B cell (primary cell): Measurements from ENCODE around the gene FOXO3.

Source experiments
- EZH2 ChIP-seq: IDR thresholded peaks from 2 replicates; pipeline ENCODE4 v1.6.1; 2012; ENCODE audit warnings: borderline replicate concordance, low read depth, mild to moderate bottlenecking, moderate library complexity, low read length; ENCODE audit not compliant: insufficient read depth, poor library complexity, severe bottlenecking
- TF ChIP-seq, protein P1 (sequence below): fragments of 200-600 bp; IDR thresholded peaks from one replicate; pipeline ENCODE4 v1.8.0; 2022; ENCODE audit warnings: antibody characterized with exemption, mild to moderate bottlenecking

DNA sequence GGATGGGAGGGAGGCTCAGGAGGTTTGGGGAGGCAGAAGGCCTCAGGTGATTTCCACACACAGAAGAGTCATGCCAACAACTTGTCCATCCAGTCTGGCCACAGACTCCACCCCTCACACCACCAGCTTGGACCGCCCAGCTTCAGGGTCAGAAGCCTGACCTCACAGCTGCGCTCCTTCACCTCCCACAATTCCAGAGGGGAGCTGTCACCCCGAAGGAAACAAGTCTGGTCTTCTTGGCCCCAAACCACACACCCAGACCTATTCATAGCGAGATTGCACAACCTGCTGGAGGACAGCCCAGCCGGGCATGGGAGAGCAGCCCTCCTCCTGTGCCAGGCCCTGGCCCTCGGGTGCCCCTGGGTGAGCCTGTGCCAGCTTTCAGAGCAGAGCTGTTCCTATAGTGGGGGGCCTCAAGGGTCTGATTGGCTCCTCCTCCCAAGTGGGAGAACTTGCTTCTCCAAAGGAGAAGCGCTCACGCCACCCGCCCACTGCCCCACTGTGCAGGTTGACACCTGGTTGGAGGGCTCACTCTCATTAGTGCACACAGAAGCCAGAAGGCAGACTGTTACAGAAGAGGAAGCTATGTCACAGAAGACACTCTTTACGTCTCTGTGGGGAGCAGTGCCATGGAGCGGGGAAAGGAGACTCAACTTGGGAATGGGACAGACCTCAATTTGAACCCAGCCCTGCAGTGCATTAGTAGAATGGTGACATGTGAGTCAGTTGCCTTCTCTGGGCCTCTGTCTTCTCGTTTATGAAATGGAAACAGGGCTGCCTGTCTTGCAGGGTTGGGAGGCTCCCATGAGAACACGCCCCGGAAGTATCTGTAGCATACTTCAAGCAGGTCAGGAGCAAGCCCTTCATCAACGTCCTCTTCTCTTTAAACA is 128.8 kb downstream of the FOXO3 start:
- TF ChIP-seq, protein P1, sequence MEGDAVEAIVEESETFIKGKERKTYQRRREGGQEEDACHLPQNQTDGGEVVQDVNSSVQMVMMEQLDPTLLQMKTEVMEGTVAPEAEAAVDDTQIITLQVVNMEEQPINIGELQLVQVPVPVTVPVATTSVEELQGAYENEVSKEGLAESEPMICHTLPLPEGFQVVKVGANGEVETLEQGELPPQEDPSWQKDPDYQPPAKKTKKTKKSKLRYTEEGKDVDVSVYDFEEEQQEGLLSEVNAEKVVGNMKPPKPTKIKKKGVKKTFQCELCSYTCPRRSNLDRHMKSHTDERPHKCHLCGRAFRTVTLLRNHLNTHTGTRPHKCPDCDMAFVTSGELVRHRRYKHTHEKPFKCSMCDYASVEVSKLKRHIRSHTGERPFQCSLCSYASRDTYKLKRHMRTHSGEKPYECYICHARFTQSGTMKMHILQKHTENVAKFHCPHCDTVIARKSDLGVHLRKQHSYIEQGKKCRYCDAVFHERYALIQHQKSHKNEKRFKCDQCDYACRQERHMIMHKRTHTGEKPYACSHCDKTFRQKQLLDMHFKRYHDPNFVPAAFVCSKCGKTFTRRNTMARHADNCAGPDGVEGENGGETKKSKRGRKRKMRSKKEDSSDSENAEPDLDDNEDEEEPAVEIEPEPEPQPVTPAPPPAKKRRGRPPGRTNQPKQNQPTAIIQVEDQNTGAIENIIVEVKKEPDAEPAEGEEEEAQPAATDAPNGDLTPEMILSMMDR, result no peak
- TF ChIP-seq EZH2, result no peak
